Measurements from ENCODE around the gene MUSTN1. TPM values are rescaled to one million over a fixed set of nuclear protein-coding genes. Genes with fewer than 3 reads are reported as not detected.

MUSTN1 gene
- total RNA-seq, 1 experiment from 2014 or later: not detected

GRCh38 chr3:52874864-52875587 is 40.2 kb upstream of the MUSTN1 start:
- no peaks in the 10 kb centered on the region for H3K9me3 ChIP-seq (ENCODE audit: low read length)
- peaks cover 71% of the 10 kb centered on the region for H3K79me2 ChIP-seq (ENCODE audit: low read length)
- H3K36me3 ChIP-seq (ENCODE audit: insufficient read depth, low read length): no peaks in the 10 kb centered on the region
- no peak overlapping the region for H3K4me3 ChIP-seq (ENCODE audit: low read length)
- no peak for DNase-seq
- no peak overlapping the region for H3K9ac ChIP-seq (ENCODE audit: low read length)
- no peaks in the 10 kb centered on the region for H4K20me1 ChIP-seq (ENCODE audit: insufficient read depth, low read depth, low read length)
- H3K27ac ChIP-seq (ENCODE audit: low read length): no peak overlapping the region
- H3K4me2 ChIP-seq (ENCODE audit: low read depth, low read length, poor library complexity, severe bottlenecking): no peak overlapping the region
- H3K9me2 ChIP-seq (replicated peaks; ENCODE audit: insufficient read depth, low read length): no peaks in the 10 kb centered on the region
- no peak overlapping the region for H2AFZ ChIP-seq (ENCODE audit: low read length)
- no peaks in the 10 kb centered on the region for H3K27me3 ChIP-seq (ENCODE audit: low read length)
- peaks cover 19% of the 10 kb centered on the region for H3K4me1 ChIP-seq (ENCODE audit: low read length)

- Histone ChIP-seq H3K27me3 (ENCODE audit: low read length) (no peaks in the 10 kb centered on the region), H3K9ac (ENCODE audit: low read length) (no peak overlapping the region), H3K27ac (ENCODE audit: low read length) (no peak overlapping the region), H3K79me2 (ENCODE audit: low read length) (peaks cover 75% of the 10 kb centered on the region), H4K20me1 (ENCODE audit: insufficient read depth, low read depth, low read length) (no peaks in the 10 kb centered on the region), H3K36me3 (ENCODE audit: insufficient read depth, low read length) (no peaks in the 10 kb centered on the region), H3K4me2 (ENCODE audit: low read depth, low read length, poor library complexity, severe bottlenecking) (no peak overlapping the region), H3K9me3 (ENCODE audit: low read length) (no peaks in the 10 kb centered on the region), H3K4me3 (ENCODE audit: low read length) (no peak overlapping the region), H2AFZ (ENCODE audit: low read length) (no peak overlapping the region), H3K9me2 (replicated peaks; ENCODE audit: insufficient read depth, low read length) (no peaks in the 10 kb centered on the region), H3K4me1 (ENCODE audit: low read length) (peaks cover 19% of the 10 kb centered on the region)
- DNase-seq: no peak
Observed at GRCh38 chr3:52874160-52874701, 39.4 kb upstream of the MUSTN1 start.

GRCh38 chr3:52873433-52874159 is 38.8 kb upstream of the MUSTN1 start:
- Histone ChIP-seq H4K20me1 (ENCODE audit: insufficient read depth, low read depth, low read length) (no peaks in the 10 kb centered on the region), H3K9me3 (ENCODE audit: low read length) (no peaks in the 10 kb centered on the region), H3K4me2 (ENCODE audit: low read depth, low read length, poor library complexity, severe bottlenecking) (no peak overlapping the region), H3K9ac (ENCODE audit: low read length) (no peak overlapping the region), H3K36me3 (ENCODE audit: insufficient read depth, low read length) (no peaks in the 10 kb centered on the region), H2AFZ (ENCODE audit: low read length) (no peak overlapping the region), H3K4me1 (ENCODE audit: low read length) (peaks cover 19% of the 10 kb centered on the region), H3K79me2 (ENCODE audit: low read length) (peaks cover 73% of the 10 kb centered on the region), H3K9me2 (replicated peaks; ENCODE audit: insufficient read depth, low read length) (no peaks in the 10 kb centered on the region), H3K4me3 (ENCODE audit: low read length) (no peak overlapping the region), H3K27me3 (ENCODE audit: low read length) (no peaks in the 10 kb centered on the region), H3K27ac (ENCODE audit: low read length) (no peak overlapping the region)
- DNase-seq: no peak

GRCh38 chr3:52872245-52872644 is 37.4 kb upstream of the MUSTN1 start:
- Histone ChIP-seq H3K4me3 (ENCODE audit: low read length) (no peak overlapping the region), H3K4me2 (ENCODE audit: low read depth, low read length, poor library complexity, severe bottlenecking) (no peak overlapping the region), H2AFZ (ENCODE audit: low read length) (no peak overlapping the region), H3K9ac (ENCODE audit: low read length) (no peak overlapping the region), H3K4me1 (ENCODE audit: low read length) (peaks cover 19% of the 10 kb centered on the region), H3K79me2 (ENCODE audit: low read length) (peaks cover 72% of the 10 kb centered on the region), H3K9me2 (replicated peaks; ENCODE audit: insufficient read depth, low read length) (no peaks in the 10 kb centered on the region), H4K20me1 (ENCODE audit: insufficient read depth, low read depth, low read length) (no peaks in the 10 kb centered on the region), H3K27me3 (ENCODE audit: low read length) (no peaks in the 10 kb centered on the region), H3K36me3 (ENCODE audit: insufficient read depth, low read length) (no peaks in the 10 kb centered on the region), H3K9me3 (ENCODE audit: low read length) (no peaks in the 10 kb centered on the region), H3K27ac (ENCODE audit: low read length) (no peak overlapping the region)
- no peak for DNase-seq

GRCh38 chr3:52871761-52872160 is 36.9 kb upstream of the MUSTN1 start:
- Histone ChIP-seq H3K27ac (ENCODE audit: low read length) (no peak overlapping the region), H3K9me3 (ENCODE audit: low read length) (no peaks in the 10 kb centered on the region; the same call in 1 of the 2 replicates), H4K20me1 (ENCODE audit: insufficient read depth, low read depth, low read length) (no peaks in the 10 kb centered on the region), H3K36me3 (ENCODE audit: insufficient read depth, low read length) (no peaks in the 10 kb centered on the region), H3K27me3 (ENCODE audit: low read length) (no peaks in the 10 kb centered on the region), H3K4me2 (ENCODE audit: low read depth, low read length, poor library complexity, severe bottlenecking) (no peak overlapping the region), H3K79me2 (ENCODE audit: low read length) (peaks cover 72% of the 10 kb centered on the region), H3K4me1 (ENCODE audit: low read length) (peaks cover 19% of the 10 kb centered on the region), H3K4me3 (ENCODE audit: low read length) (no peak overlapping the region), H2AFZ (ENCODE audit: low read length) (no peak overlapping the region), H3K9ac (ENCODE audit: low read length) (no peak overlapping the region), H3K9me2 (replicated peaks; ENCODE audit: insufficient read depth, low read length) (no peaks in the 10 kb centered on the region)
- no peak for DNase-seq

- no peaks in the 10 kb centered on the region for H4K20me1 ChIP-seq (ENCODE audit: insufficient read depth, low read depth, low read length)
- no peak overlapping the region for H2AFZ ChIP-seq (ENCODE audit: low read length)
- H3K36me3 ChIP-seq (ENCODE audit: insufficient read depth, low read length): no peaks in the 10 kb centered on the region; the same call in 1 of the 2 replicates
- H3K9me3 ChIP-seq (ENCODE audit: low read length): peaks cover 4% of the 10 kb centered on the region; the same call in 1 of the 2 replicates
- peaks cover 12% of the 10 kb centered on the region for H3K4me1 ChIP-seq (ENCODE audit: low read length)
- no peak for DNase-seq
- H3K4me2 ChIP-seq (ENCODE audit: low read depth, low read length, poor library complexity, severe bottlenecking): no peak overlapping the region
- no peaks in the 10 kb centered on the region for H3K9me2 ChIP-seq (replicated peaks; ENCODE audit: insufficient read depth, low read length)
- no peaks in the 10 kb centered on the region for H3K27me3 ChIP-seq (ENCODE audit: low read length)
- no peak overlapping the region for H3K4me3 ChIP-seq (ENCODE audit: low read length)
- peaks cover 70% of the 10 kb centered on the region for H3K79me2 ChIP-seq (ENCODE audit: low read length)
- no peak overlapping the region for H3K27ac ChIP-seq (ENCODE audit: low read length)
- H3K9ac ChIP-seq (ENCODE audit: low read length): no peak overlapping the region
Observed at GRCh38 chr3:52870471-52870870, 35.7 kb upstream of the MUSTN1 start.

- H3K9me2 ChIP-seq (replicated peaks; ENCODE audit: insufficient read depth, low read length): no peaks in the 10 kb centered on the region
- no peak for DNase-seq
- H3K9me3 ChIP-seq (ENCODE audit: low read length): peaks cover 4% of the 10 kb centered on the region; the same call in 1 of the 2 replicates
- H3K4me3 ChIP-seq (ENCODE audit: low read length): no peak overlapping the region
- H3K4me2 ChIP-seq (ENCODE audit: low read depth, low read length, poor library complexity, severe bottlenecking): no peak overlapping the region
- H3K36me3 ChIP-seq (ENCODE audit: insufficient read depth, low read length): no peaks in the 10 kb centered on the region; the same call in 1 of the 2 replicates
- no peaks in the 10 kb centered on the region for H3K27me3 ChIP-seq (ENCODE audit: low read length)
- H3K9ac ChIP-seq (ENCODE audit: low read length): no peak overlapping the region
- H3K27ac ChIP-seq (ENCODE audit: low read length): no peak overlapping the region
- H3K79me2 ChIP-seq (ENCODE audit: low read length): peaks cover 47% of the 10 kb centered on the region
- H4K20me1 ChIP-seq (ENCODE audit: insufficient read depth, low read depth, low read length): no peaks in the 10 kb centered on the region
- no peak overlapping the region for H2AFZ ChIP-seq (ENCODE audit: low read length)
- H3K4me1 ChIP-seq (ENCODE audit: low read length): no peaks in the 10 kb centered on the region
Observed at GRCh38 chr3:52866427-52866826, 31.6 kb upstream of the MUSTN1 start.

GRCh38 chr3:52865994-52866393 is 31.2 kb upstream of the MUSTN1 start:
- Histone ChIP-seq H3K4me1 (ENCODE audit: low read length) (no peaks in the 10 kb centered on the region), H3K79me2 (ENCODE audit: low read length) (peaks cover 45% of the 10 kb centered on the region), H3K4me2 (ENCODE audit: low read depth, low read length, poor library complexity, severe bottlenecking) (no peak overlapping the region), H3K27me3 (ENCODE audit: low read length) (no peaks in the 10 kb centered on the region), H3K9me3 (ENCODE audit: low read length) (peaks cover 4% of the 10 kb centered on the region; the same call in 1 of the 2 replicates), H3K9me2 (replicated peaks; ENCODE audit: insufficient read depth, low read length) (no peaks in the 10 kb centered on the region), H4K20me1 (ENCODE audit: insufficient read depth, low read depth, low read length) (no peaks in the 10 kb centered on the region), H2AFZ (ENCODE audit: low read length) (no peak overlapping the region), H3K27ac (ENCODE audit: low read length) (no peak overlapping the region), H3K36me3 (ENCODE audit: insufficient read depth, low read length) (no peaks in the 10 kb centered on the region; the same call in 1 of the 2 replicates), H3K4me3 (ENCODE audit: low read length) (no peak overlapping the region), H3K9ac (ENCODE audit: low read length) (no peak overlapping the region)
- DNase-seq: no peak
